DND-41 (cell line): ENCODE results near the gene NANOS3.

Source experiments
- ATAC-seq: fragments of 200-7000 bp; cut with Tn5 transposase; 3 replicates; pipeline ENCODE4 v1.9.1; 2021; ENCODE audit warnings: low read depth; ENCODE audit not compliant: insufficient read depth
- DNase-seq: peaks from one replicate; pipeline ENCODE4 v3.0.0-alpha.2; 2020
- H2AFZ ChIP-seq: 2 replicates; pipeline ENCODE4 v1.6.0; 2012; ENCODE audit warnings: low read depth, low read length
- H3K27ac ChIP-seq: 2 replicates; pipeline ENCODE4 v1.5.1; 2012; ENCODE audit warnings: low read length, inconsistent platforms
- H3K27me3 ChIP-seq: fragments of 200-600 bp; sonication (generic); 2 replicates; pipeline ENCODE4 v1.6.0; 2012; ENCODE audit warnings: low read length, mild to moderate bottlenecking, inconsistent platforms; ENCODE audit not compliant: insufficient read depth, poor library complexity
- H3K36me3 ChIP-seq: 2 replicates; pipeline ENCODE4 v1.5.1; 2012; ENCODE audit warnings: low read length, inconsistent platforms; ENCODE audit not compliant: insufficient read depth
- H3K4me1 ChIP-seq: 2 replicates; pipeline ENCODE4 v1.5.1; 2012; ENCODE audit warnings: mild to moderate bottlenecking, low read length; ENCODE audit not compliant: insufficient read depth
- H3K4me2 ChIP-seq: 2 replicates; pipeline ENCODE4 v1.6.0; 2012; ENCODE audit warnings: mild to moderate bottlenecking, moderate library complexity, low read length, inconsistent platforms; ENCODE audit not compliant: insufficient read depth
- H3K4me3 ChIP-seq, 2 experiments: fragments of 200-600 bp in 1 of 2; shearing (Covaris generic) in 1 of 2; 2 replicates each; pipeline ENCODE4 v1.5.1; 2012 to 2016; ENCODE audit warnings: inconsistent platforms in 2 of 2, low read length in 2 of 2, mild to moderate bottlenecking in 2 of 2, low read depth in 1 of 2, moderate library complexity in 1 of 2
- H3K79me2 ChIP-seq: 2 replicates; pipeline ENCODE4 v1.6.0; 2012; ENCODE audit warnings: low read length, inconsistent platforms; ENCODE audit not compliant: insufficient read depth
- H3K9ac ChIP-seq: 2 replicates; pipeline ENCODE4 v1.6.0; 2012; ENCODE audit warnings: low read depth, mild to moderate bottlenecking, inconsistent platforms, low read length, moderate library complexity
- H3K9me3 ChIP-seq: 2 replicates; pipeline ENCODE4 v1.5.1; 2012; ENCODE audit warnings: low read length, moderate library complexity, mild to moderate bottlenecking, inconsistent platforms; ENCODE audit not compliant: insufficient read depth, severe bottlenecking
- H4K20me1 ChIP-seq: 2 replicates; pipeline ENCODE4 v1.6.0; 2012; ENCODE audit warnings: low read length; ENCODE audit not compliant: insufficient read depth
- CTCF ChIP-seq: IDR thresholded peaks from 2 replicates; pipeline ENCODE4 v1.5.1; 2012; ENCODE audit warnings: borderline replicate concordance, low read length, moderate library complexity, mild to moderate bottlenecking; ENCODE audit not compliant: poor library complexity, severe bottlenecking; ENCODE audit errors: extremely low read depth
- EZH2 ChIP-seq: IDR thresholded peaks from 3 replicates; pipeline ENCODE4 v1.6.1; 2012; ENCODE audit warnings: borderline replicate concordance, low read depth, mild to moderate bottlenecking, moderate library complexity, low read length, inconsistent platforms; ENCODE audit not compliant: severe bottlenecking

Gene NANOS3

DNA sequence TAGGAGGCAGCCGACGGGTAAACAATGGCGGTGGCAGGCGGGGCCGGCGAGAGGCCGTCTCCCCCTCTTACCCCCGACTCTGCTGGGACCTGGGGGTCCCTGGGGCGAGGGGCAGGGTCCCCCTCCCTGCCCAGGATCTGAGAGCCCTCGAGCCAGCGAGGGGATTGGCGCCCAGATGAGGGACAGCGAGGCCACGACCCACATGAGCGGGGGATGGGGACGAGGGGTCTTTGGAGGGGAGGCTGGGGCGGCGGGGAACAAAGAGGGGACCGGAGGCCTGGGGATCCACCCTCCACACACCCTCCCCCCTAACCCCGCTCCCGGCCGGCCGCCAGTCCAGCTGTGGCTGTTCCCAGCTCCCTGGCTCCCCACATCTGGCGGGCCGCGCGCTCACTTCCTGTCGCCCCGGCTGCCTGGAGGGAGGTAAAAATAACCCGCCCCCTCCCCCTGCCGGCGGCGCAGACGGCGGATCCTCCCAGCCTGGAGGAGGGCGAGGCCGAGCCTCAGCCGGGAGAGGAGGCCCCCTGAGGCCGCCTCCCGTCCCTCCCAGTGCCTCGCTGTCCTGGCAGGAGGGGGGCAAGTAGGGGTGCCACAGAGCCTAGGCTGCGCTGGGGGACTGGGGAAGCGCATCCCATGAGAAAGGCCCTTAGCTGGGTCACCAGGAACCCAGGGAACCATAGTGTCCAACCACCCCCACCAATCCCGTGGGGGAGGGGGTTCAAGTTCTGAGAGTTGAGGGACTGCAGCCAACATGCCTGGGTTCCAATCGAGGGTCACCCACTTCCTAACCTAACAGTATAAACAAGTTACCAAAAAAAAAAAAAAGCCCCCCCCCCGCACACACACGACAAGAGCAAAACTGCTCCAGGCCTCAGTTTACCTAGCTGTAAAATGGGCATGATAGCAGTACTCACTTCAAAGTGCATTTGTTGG is 29.3 kb upstream of the NANOS3 start:
- ATAC-seq (peak; percentile 80), DNase-seq (peak; percentile 91)
- peaks cover 8% of the 10 kb centered on the region for H3K27me3 ChIP-seq
- no peaks in the 10 kb centered on the region for H3K36me3 ChIP-seq
- H3K9me3 ChIP-seq, result no peaks in the 10 kb centered on the region
- H3K79me2 ChIP-seq, result no peaks in the 10 kb centered on the region
- TF ChIP-seq CTCF (peak; percentile 49), EZH2 (no peak)
- peak overlapping the region; percentile 75 for H3K4me2 ChIP-seq
- H3K4me3 ChIP-seq, result peak overlapping the region; percentile 7 to 57; a peak in 3 of 4 replicates
- H3K9ac ChIP-seq, result peak overlapping the region; percentile 56
- H4K20me1 ChIP-seq, result no peaks in the 10 kb centered on the region
- peak overlapping the region; percentile 70 for H2AFZ ChIP-seq
- H3K27ac ChIP-seq, result peak overlapping the region; percentile 57
- H3K4me1 ChIP-seq, result peaks cover 31% of the 10 kb centered on the region

GRCh38 chr19:13848340-13848677 is 28.6 kb upstream of the NANOS3 start:
- Histone ChIP-seq H3K4me1 (peaks cover 26% of the 10 kb centered on the region), H3K27me3 (peaks cover 2% of the 10 kb centered on the region), H3K4me2 (no peak overlapping the region), H4K20me1 (no peaks in the 10 kb centered on the region), H2AFZ (no peak overlapping the region), H3K27ac (no peak overlapping the region), H3K36me3 (no peaks in the 10 kb centered on the region), H3K9me3 (no peaks in the 10 kb centered on the region), H3K4me3 (no peak overlapping the region), H3K9ac (no peak overlapping the region), H3K79me2 (no peaks in the 10 kb centered on the region)
- TF ChIP-seq CTCF, result no peak
- no peak for TF ChIP-seq EZH2
- DNase-seq (no peak), ATAC-seq (no peak)

DNA sequence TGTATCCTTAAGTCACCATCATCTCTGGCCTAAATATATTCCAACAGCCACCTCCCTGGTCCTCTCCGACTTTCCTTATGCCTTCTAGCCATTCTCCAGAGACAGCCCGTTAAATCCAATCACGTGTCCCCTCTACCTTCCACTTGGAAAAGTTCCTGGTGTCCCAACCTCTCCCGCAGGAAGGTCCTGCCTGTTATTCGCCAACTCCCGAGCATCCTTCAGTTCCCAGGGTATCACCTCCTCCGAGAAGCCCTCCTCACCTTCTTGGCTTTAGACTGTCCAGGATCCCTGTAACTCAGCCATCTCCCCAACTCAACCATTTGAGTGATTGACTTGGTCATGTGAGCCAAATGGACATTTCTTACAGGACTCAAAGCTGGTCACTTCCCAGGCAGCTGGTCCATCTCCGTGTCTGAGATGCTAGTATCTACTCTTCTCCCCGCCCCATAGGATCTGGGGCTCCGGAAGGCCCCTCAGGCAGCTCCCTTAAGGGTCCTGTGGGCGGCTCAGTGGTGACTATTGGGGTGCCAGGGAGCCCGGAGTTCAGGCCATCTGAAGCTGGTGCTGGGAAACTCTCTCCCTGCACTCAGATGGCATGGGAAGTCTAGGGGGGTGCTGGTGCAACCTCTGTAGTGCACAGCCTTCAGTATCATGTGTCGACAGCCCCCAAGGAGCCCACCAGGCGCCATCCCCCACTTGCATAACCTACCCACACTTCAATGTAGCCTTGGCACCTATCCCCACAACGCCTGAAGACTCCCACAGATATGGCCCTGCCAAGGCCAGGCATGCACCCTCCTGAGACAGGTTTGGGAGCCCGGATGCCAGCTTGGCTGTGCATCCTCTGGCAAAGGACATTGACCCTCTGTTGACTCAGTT is 27.9 kb upstream of the NANOS3 start:
- Histone ChIP-seq H3K4me3 (no peak overlapping the region), H3K9ac (no peak overlapping the region), H3K4me2 (no peak overlapping the region), H3K9me3 (no peaks in the 10 kb centered on the region), H3K4me1 (peaks cover 26% of the 10 kb centered on the region), H2AFZ (no peak overlapping the region), H3K27ac (no peak overlapping the region), H3K36me3 (no peaks in the 10 kb centered on the region), H4K20me1 (no peaks in the 10 kb centered on the region), H3K27me3 (no peaks in the 10 kb centered on the region), H3K79me2 (no peaks in the 10 kb centered on the region)
- TF ChIP-seq CTCF, result no peak
- no peak for TF ChIP-seq EZH2
- ATAC-seq (no peak), DNase-seq (no peak)
